Lower leg skin (tissue), 4 donors: ENCODE data around the gene TMED9. TPM values are rescaled to one million over a fixed set of nuclear protein-coding genes. Genes with fewer than 3 reads are reported as not detected.
A peak's percentile ranks its signal among the peaks of the same experiment; 100 is the strongest.

ENCODE experiments used
- DNase-seq, 2 donors: peaks; one replicate each; pipeline ENCODE4 v3.0.0-alpha.2; 2019; ENCODE audit warnings: low spot score in 2 of 2
- H3K4me3 ChIP-seq: fragments of 200-600 bp; sonication (generic); 2 replicates; pipeline ENCODE4 v1.5.1; 2017; ENCODE audit warnings: mild to moderate bottlenecking, low read depth; ENCODE audit not compliant: poor library complexity, severe bottlenecking
- CTCF ChIP-seq, 3 donors: fragments of 450-650 bp; IDR thresholded peaks; one replicate each; pipeline ENCODE4 v1.5.1; 2016; ENCODE audit warnings: antibody characterized with exemption in 3 of 3, mild to moderate bottlenecking in 3 of 3, moderate library complexity in 2 of 3
- POLR2A ChIP-seq, 2 donors: fragments of 450-650 bp; IDR thresholded peaks; one replicate each; pipeline ENCODE4 v1.6.1; 2016 to 2017; ENCODE audit warnings: antibody characterized with exemption in 2 of 2, mild to moderate bottlenecking in 1 of 2, moderate library complexity in 1 of 2
- WGBS, 2 donors: methylation state at CpG; one replicate each; pipeline ENCODE4 v1.1.5; 2018; 5-methylcytosine and 5-hydroxymethylcytosine counted together
- intact Hi-C: fragments of 100-400 bp; cut with DNase I; formaldehyde crosslinking; loops from one replicate; pipeline ENCODE4 v1.15.0; 2023; ENCODE audit warnings: low total_unique reads
- total RNA-seq, 4 donors: library from RNA; depleted of rRNA; stranded (reverse); fragments of >200 nt; gene quantifications; one replicate each; pipeline ENCODE4 v1.1.0, GENCODE V29; 2016

The TMED9 gene
- total RNA-seq, 4 donors from 2014 or later, result 70.4 to 95.7 (median 80.4) TPM

GRCh38 chr5:177548495-177548894 is 43.5 kb upstream of the TMED9 start:
- no peak for DNase-seq
- TF ChIP-seq CTCF (IDR thresholded peaks at IDR 0.05) (no peak), POLR2A (IDR thresholded peaks at IDR 0.05) (no peak)
- no peak overlapping the region for H3K4me3 ChIP-seq
- WGBS, 2 donors, result 33 to 59% methylated on average over 1 of the region's 1 CpG
- intact Hi-C loops, result no loop called here

- intact Hi-C loops, result no loop called here
- no peak for DNase-seq
- H3K4me3 ChIP-seq, result no peak overlapping the region
- TF ChIP-seq POLR2A (IDR thresholded peaks at IDR 0.05), result no peak
- TF ChIP-seq CTCF (IDR thresholded peaks at IDR 0.05), result no peak
- 62 to 84% methylated on average over 1 of the region's 1 CpG for WGBS, 2 donors
Observed at GRCh38 chr5:177550122-177550521, 41.9 kb upstream of the TMED9 start.

- no peak for TF ChIP-seq CTCF (IDR thresholded peaks at IDR 0.05)
- no peak for TF ChIP-seq POLR2A (IDR thresholded peaks at IDR 0.05)
- 34 to 42% methylated on average over 16 of the region's 16 CpGs for WGBS, 2 donors
- peak overlapping the region; percentile 73 for H3K4me3 ChIP-seq
- no peak for DNase-seq
- intact Hi-C loops, result no loop called here
Observed at GRCh38 chr5:177552839-177553455, 39.1 kb upstream of the TMED9 start.

- TF ChIP-seq POLR2A (IDR thresholded peaks at IDR 0.05) (no peak), CTCF (IDR thresholded peaks at IDR 0.05) (no peak)
- intact Hi-C loops, result no loop called here
- 0 to 1% methylated on average over 35 to 37 of the region's 72 CpGs for WGBS, 2 donors
- DNase-seq, result peak; percentile 30 to 92
- peak overlapping the region; percentile 73 for H3K4me3 ChIP-seq
Observed at GRCh38 chr5:177553671-177554429, 38.2 kb upstream of the TMED9 start.

- peak; percentile 90 to 99 for DNase-seq
- TF ChIP-seq CTCF (IDR thresholded peaks at IDR 0.05) (no peak), POLR2A (IDR thresholded peaks at IDR 0.05) (no peak)
- intact Hi-C loops, result loop anchor here (5.0 kb wide), 1 partner anchor 578 kb away; the partner anchor contains the start of gene RMND5B
- 8 to 22% methylated on average over 20 to 47 of the region's 49 CpGs for WGBS, 2 donors
- H3K4me3 ChIP-seq, result peak within 1 kb of the TSS; percentile 73
Observed at GRCh38 chr5:177554474-177555111, 37.4 kb upstream of the TMED9 start, which contains the start of gene FAM193B. TSS of gene FAM193B (minus strand) at chr5:177554563. CDS start at chr5:177554458, 105 bp downstream.
